WTC11 (cell line): ENCODE results near the gene MRPL54. TPM values are rescaled to one million over a fixed set of nuclear protein-coding genes. Genes with fewer than 3 reads are reported as not detected.

Source experiments
- ATAC-seq: fragments of 200-7000 bp; cut with Tn5 transposase; 2 replicates; pipeline ENCODE4 v1.10.0; 2021; ENCODE audit warnings: mild to moderate bottlenecking, moderate library complexity
- CTCF ChIA-PET: fragments of 300-600 bp; sonication (Branson Sonifier 250); formaldehyde crosslinking; loops from one replicate; lab custom pipeline; 2021; ENCODE audit warnings: antibody characterized with exemption; lab: Charles Lee
- POLR2A ChIA-PET: fragments of 350-600 bp; sonication (Branson Sonifier 250); formaldehyde crosslinking; loops from one replicate; lab custom pipeline; 2021; ENCODE audit warnings: antibody characterized with exemption; lab: Charles Lee
- DNase-seq: peaks from one replicate; pipeline ENCODE4 v3.0.0; 2021; ENCODE audit warnings: low spot score
- H3K27ac Mint-ChIP-seq: 2 replicates; pipeline ENCODE4 v1.8.0; 2021; ENCODE audit warnings: mixed read lengths
- H3K27me3 Mint-ChIP-seq: 2 replicates; pipeline ENCODE4 v1.8.0; 2021; ENCODE audit warnings: low read depth, mild to moderate bottlenecking, moderate library complexity, mixed read lengths
- H3K36me3 Mint-ChIP-seq: 2 replicates; pipeline ENCODE4 v1.8.0; 2021; ENCODE audit warnings: mixed read lengths
- H3K4me1 Mint-ChIP-seq: 2 replicates; pipeline ENCODE4 v1.8.0; 2022; ENCODE audit warnings: mixed read lengths
- H3K4me3 Mint-ChIP-seq: 2 replicates; pipeline ENCODE4 v1.8.0; 2021; ENCODE audit warnings: mild to moderate bottlenecking, moderate library complexity, mixed read lengths
- H3K9me3 Mint-ChIP-seq: 2 replicates; pipeline ENCODE4 v1.8.0; 2021; ENCODE audit warnings: mixed read lengths
- ARID4B ChIP-seq: sonication (generic); formaldehyde crosslinking; IDR thresholded peaks from 2 replicates; pipeline ENCODE4 v1.8.0; 2023; ENCODE audit warnings: missing genetic modification reagents, mild to moderate bottlenecking, borderline replicate concordance
- ATF1 ChIP-seq: sonication (generic); formaldehyde crosslinking; IDR thresholded peaks from 2 replicates; pipeline ENCODE4 v1.8.1; 2023; ENCODE audit warnings: mild to moderate bottlenecking, moderate library complexity, missing genetic modification reagents
- ATF2 ChIP-seq: sonication (generic); formaldehyde crosslinking; IDR thresholded peaks from 2 replicates; pipeline ENCODE4 v1.8.1; 2022; ENCODE audit warnings: low read depth, missing genetic modification reagents, borderline replicate concordance
- CREB1 ChIP-seq: sonication (generic); formaldehyde crosslinking; IDR thresholded peaks from 2 replicates; pipeline ENCODE4 v1.8.0; 2023; ENCODE audit warnings: mild to moderate bottlenecking, missing genetic modification reagents
- JUN ChIP-seq: sonication (generic); formaldehyde crosslinking; IDR thresholded peaks from 2 replicates; pipeline ENCODE4 v1.8.0; 2023; ENCODE audit warnings: mild to moderate bottlenecking, missing genetic modification reagents
- NFATC4 ChIP-seq: fragments of 250-450 bp; sonication (Bioruptor Pico); IDR thresholded peaks from 2 replicates; pipeline ENCODE4 v1.9.0; 2021; ENCODE audit warnings: mild to moderate bottlenecking
- NFYB ChIP-seq: sonication (generic); formaldehyde crosslinking; conservative IDR thresholded peaks from 2 replicates; pipeline ENCODE4 v1.8.0; 2022; ENCODE audit warnings: low read depth, missing genetic modification reagents
- OVOL2 ChIP-seq: fragments of 250-450 bp; sonication (Bioruptor Pico); IDR thresholded peaks from 2 replicates; pipeline ENCODE4 v1.9.0; 2021; ENCODE audit warnings: mild to moderate bottlenecking, borderline replicate concordance
- PRRX2 ChIP-seq: fragments of 250-450 bp; sonication (Bioruptor Pico); IDR thresholded peaks from 2 replicates; pipeline ENCODE4 v1.8.0; 2021; ENCODE audit warnings: mild to moderate bottlenecking
- RORB ChIP-seq: fragments of 250-450 bp; sonication (Bioruptor Pico); IDR thresholded peaks from 2 replicates; pipeline ENCODE4 v1.9.0; 2021; ENCODE audit warnings: mild to moderate bottlenecking
- SMAD3 ChIP-seq: sonication (generic); formaldehyde crosslinking; IDR thresholded peaks from 2 replicates; pipeline ENCODE4 v1.8.0; 2022; ENCODE audit warnings: missing genetic modification reagents, mild to moderate bottlenecking, borderline replicate concordance
- SMAD4 ChIP-seq: sonication (generic); formaldehyde crosslinking; IDR thresholded peaks from 2 replicates; pipeline ENCODE4 v1.8.0; 2022; ENCODE audit warnings: mild to moderate bottlenecking, missing genetic modification reagents
- SP1 ChIP-seq: sonication (generic); formaldehyde crosslinking; conservative IDR thresholded peaks from 2 replicates; pipeline ENCODE4 v1.8.1; 2022; ENCODE audit warnings: missing genetic modification reagents
- TP53 ChIP-seq: sonication (generic); formaldehyde crosslinking; IDR thresholded peaks from 2 replicates; pipeline ENCODE4 v1.8.1; 2023; ENCODE audit warnings: mild to moderate bottlenecking, missing genetic modification reagents
- ZBTB21 ChIP-seq: sonication (generic); formaldehyde crosslinking; IDR thresholded peaks from 2 replicates; pipeline ENCODE4 v1.8.1; 2023; ENCODE audit warnings: mild to moderate bottlenecking, missing genetic modification reagents, borderline replicate concordance
- ZNF396 ChIP-seq: fragments of 250-450 bp; sonication (Bioruptor Pico); IDR thresholded peaks from 2 replicates; pipeline ENCODE4 v1.8.0; 2021; ENCODE audit warnings: mild to moderate bottlenecking, moderate library complexity, borderline replicate concordance
- ZNF423 ChIP-seq: fragments of 250-450 bp; sonication (Bioruptor Pico); IDR thresholded peaks from 2 replicates; pipeline ENCODE4 v2.1.2; 2022; ENCODE audit warnings: mild to moderate bottlenecking, moderate library complexity
- total RNA-seq: library from RNA; stranded (reverse); gene quantifications from 3 replicates; pipeline ENCODE4 v1.2.3, GENCODE V29; 2021
- TF ChIP-seq, protein P1 (sequence below): sonication (generic); formaldehyde crosslinking; IDR thresholded peaks from 2 replicates; pipeline ENCODE4 v1.8.0; 2022; ENCODE audit warnings: mild to moderate bottlenecking, missing genetic modification reagents
- TF ChIP-seq, protein P2 (sequence below): sonication (generic); formaldehyde crosslinking; IDR thresholded peaks from 2 replicates; pipeline ENCODE4 v1.8.1; 2023; ENCODE audit warnings: mild to moderate bottlenecking, missing genetic modification reagents
- TF ChIP-seq, protein P3 (sequence below): sonication (generic); formaldehyde crosslinking; IDR thresholded peaks from 2 replicates; pipeline ENCODE4 v1.8.0; 2022; ENCODE audit warnings: missing genetic modification reagents
- TF ChIP-seq, protein P4 (sequence below): fragments of 200-600 bp; IDR thresholded peaks from 2 replicates; pipeline ENCODE4 v1.8.0; 2022; ENCODE audit warnings: antibody characterized with exemption

MRPL54 gene
- total RNA-seq, 1 experiment from 2014 or later = 62.3 TPM

DNA sequence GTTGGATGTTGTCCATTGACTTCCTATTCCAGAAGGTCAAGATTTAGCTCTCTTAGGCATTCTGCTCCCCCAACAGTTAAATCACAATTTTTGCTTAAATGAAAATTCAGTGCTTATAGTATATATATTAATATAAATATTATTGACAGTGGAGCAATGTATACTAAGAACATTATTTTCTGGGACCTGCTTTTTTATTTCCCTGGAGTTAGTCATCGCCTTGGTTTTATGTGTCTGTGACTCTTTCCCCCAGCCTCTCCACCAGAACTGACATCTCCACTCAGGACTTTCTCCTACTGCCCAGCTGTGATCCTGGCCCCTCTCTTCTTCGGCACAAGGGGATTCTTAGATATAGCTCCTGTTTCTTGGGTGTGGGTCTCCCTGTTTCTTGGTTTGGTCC, 33.9 kb downstream of the MRPL54 start (continued):
- TF ChIP-seq RORB (no peak), SMAD4 (CRISPR knock-in tag) (no peak), CREB1 (CRISPR knock-in tag) (no peak), PRRX2 (CRISPR knock-in tag) (no peak), OVOL2 (no peak), ZBTB21 (CRISPR knock-in tag) (no peak), SP1 (CRISPR knock-in tag) (no peak), NFATC4 (CRISPR knock-in tag) (no peak)
- TF ChIP-seq, protein P1, sequence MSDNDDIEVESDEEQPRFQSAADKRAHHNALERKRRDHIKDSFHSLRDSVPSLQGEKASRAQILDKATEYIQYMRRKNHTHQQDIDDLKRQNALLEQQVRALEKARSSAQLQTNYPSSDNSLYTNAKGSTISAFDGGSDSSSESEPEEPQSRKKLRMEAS = no peak
- TF ChIP-seq, protein P2, sequence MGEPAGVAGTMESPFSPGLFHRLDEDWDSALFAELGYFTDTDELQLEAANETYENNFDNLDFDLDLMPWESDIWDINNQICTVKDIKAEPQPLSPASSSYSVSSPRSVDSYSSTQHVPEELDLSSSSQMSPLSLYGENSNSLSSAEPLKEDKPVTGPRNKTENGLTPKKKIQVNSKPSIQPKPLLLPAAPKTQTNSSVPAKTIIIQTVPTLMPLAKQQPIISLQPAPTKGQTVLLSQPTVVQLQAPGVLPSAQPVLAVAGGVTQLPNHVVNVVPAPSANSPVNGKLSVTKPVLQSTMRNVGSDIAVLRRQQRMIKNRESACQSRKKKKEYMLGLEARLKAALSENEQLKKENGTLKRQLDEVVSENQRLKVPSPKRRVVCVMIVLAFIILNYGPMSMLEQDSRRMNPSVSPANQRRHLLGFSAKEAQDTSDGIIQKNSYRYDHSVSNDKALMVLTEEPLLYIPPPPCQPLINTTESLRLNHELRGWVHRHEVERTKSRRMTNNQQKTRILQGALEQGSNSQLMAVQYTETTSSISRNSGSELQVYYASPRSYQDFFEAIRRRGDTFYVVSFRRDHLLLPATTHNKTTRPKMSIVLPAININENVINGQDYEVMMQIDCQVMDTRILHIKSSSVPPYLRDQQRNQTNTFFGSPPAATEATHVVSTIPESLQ (CRISPR knock-in tag) = no peak
- TF ChIP-seq, protein P3, sequence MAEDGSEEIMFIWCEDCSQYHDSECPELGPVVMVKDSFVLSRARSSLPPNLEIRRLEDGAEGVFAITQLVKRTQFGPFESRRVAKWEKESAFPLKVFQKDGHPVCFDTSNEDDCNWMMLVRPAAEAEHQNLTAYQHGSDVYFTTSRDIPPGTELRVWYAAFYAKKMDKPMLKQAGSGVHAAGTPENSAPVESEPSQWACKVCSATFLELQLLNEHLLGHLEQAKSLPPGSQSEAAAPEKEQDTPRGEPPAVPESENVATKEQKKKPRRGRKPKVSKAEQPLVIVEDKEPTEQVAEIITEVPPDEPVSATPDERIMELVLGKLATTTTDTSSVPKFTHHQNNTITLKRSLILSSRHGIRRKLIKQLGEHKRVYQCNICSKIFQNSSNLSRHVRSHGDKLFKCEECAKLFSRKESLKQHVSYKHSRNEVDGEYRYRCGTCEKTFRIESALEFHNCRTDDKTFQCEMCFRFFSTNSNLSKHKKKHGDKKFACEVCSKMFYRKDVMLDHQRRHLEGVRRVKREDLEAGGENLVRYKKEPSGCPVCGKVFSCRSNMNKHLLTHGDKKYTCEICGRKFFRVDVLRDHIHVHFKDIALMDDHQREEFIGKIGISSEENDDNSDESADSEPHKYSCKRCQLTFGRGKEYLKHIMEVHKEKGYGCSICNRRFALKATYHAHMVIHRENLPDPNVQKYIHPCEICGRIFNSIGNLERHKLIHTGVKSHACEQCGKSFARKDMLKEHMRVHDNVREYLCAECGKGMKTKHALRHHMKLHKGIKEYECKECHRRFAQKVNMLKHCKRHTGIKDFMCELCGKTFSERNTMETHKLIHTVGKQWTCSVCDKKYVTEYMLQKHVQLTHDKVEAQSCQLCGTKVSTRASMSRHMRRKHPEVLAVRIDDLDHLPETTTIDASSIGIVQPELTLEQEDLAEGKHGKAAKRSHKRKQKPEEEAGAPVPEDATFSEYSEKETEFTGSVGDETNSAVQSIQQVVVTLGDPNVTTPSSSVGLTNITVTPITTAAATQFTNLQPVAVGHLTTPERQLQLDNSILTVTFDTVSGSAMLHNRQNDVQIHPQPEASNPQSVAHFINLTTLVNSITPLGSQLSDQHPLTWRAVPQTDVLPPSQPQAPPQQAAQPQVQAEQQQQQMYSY (CRISPR knock-in tag) = no peak

DNA sequence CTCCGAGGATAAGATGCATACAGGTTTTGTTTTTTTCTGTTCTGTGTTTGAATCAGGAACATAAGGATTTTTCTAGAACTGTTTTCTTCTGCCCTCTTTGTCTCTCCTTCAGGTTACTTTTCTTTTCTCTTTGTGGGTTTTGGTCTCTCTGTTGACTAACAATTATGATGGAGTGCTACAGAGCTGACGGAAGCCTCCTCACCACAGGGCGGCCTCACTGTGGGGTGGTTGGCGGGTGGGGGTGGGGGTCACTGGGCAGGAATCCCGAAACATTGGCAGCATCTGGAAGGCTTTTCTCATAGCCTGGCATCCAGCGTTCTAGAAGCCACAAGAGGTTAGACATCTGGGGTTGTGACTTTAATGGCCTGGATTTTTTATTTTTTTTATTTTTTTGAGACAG, 35.7 kb downstream of the MRPL54 start:
- ATAC-seq (no peak), DNase-seq (no peak)
- ChIA-PET CTCF (interaction anchor here (0.8 kb wide), 1 partner anchor 24 kb away, joined by 4 read pairs; no protein-coding TSS in a partner anchor), POLR2A (no interaction called here)
- H3K4me1 Mint-ChIP-seq = 0 out of 2 replicates have a peak, but pooled peaks cover 4% of the 10 kb centered on the region
- peaks cover 32% of the 10 kb centered on the region for H3K27me3 Mint-ChIP-seq
- peaks cover 4% of the 10 kb centered on the region for H3K36me3 Mint-ChIP-seq
- no peak overlapping the region for H3K4me3 Mint-ChIP-seq
- H3K9me3 Mint-ChIP-seq = peaks cover 10% of the 10 kb centered on the region
- TF ChIP-seq ZNF423 (CRISPR knock-in tag) (no peak), ZNF396 (CRISPR knock-in tag) (no peak), NFYB (CRISPR knock-in tag) (no peak), SMAD3 (no peak), JUN (no peak), ATF1 (CRISPR knock-in tag) (no peak)
- no peak overlapping the region for H3K27ac Mint-ChIP-seq

DNA sequence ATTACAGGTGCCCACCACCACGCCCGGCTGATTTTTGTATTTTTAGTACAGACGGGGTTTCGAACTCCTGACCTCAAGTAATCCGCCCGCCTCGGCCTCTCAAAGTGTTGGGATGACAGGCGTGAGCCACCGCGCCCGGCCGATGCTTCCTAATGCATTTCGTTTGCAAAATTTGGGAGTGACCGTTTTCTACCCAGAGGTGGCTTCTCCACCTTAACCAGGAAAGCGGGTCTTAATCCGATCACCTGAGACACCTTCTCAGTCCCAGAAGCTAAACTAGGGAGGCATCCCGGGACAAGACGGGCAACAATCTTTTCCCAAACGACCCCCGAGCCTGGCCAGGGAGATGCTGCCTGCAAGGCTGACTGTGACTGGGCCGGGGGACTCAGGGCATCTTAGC, 38.5 kb downstream of the MRPL54 start:
- ATAC-seq (no peak), DNase-seq (no peak)
- Mint-ChIP-seq H3K4me3 (peak overlapping the region; percentile 60), H3K27me3 (peaks cover 32% of the 10 kb centered on the region), H3K4me1 (0 out of 2 replicates have a peak, but pooled peaks cover 4% of the 10 kb centered on the region), H3K27ac (no peak overlapping the region), H3K36me3 (peaks cover 4% of the 10 kb centered on the region), H3K9me3 (peaks cover 7% of the 10 kb centered on the region)
- ChIA-PET CTCF (no interaction called here), POLR2A (no interaction called here)
- no peak for TF ChIP-seq ARID4B (CRISPR knock-in tag)
- no peak for TF ChIP-seq TP53
- TF ChIP-seq, protein P1 = no peak
- no peak for TF ChIP-seq ATF1 (CRISPR knock-in tag)
- no peak for TF ChIP-seq ATF2
- no peak for TF ChIP-seq SMAD4 (CRISPR knock-in tag)
- TF ChIP-seq, protein P4, sequence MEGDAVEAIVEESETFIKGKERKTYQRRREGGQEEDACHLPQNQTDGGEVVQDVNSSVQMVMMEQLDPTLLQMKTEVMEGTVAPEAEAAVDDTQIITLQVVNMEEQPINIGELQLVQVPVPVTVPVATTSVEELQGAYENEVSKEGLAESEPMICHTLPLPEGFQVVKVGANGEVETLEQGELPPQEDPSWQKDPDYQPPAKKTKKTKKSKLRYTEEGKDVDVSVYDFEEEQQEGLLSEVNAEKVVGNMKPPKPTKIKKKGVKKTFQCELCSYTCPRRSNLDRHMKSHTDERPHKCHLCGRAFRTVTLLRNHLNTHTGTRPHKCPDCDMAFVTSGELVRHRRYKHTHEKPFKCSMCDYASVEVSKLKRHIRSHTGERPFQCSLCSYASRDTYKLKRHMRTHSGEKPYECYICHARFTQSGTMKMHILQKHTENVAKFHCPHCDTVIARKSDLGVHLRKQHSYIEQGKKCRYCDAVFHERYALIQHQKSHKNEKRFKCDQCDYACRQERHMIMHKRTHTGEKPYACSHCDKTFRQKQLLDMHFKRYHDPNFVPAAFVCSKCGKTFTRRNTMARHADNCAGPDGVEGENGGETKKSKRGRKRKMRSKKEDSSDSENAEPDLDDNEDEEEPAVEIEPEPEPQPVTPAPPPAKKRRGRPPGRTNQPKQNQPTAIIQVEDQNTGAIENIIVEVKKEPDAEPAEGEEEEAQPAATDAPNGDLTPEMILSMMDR = no peak
